Measurements from ENCODE around the gene AGRN.

AGRN gene

GRCh38 chr1:1063261-1063944 lies 43.5 kb downstream of the AGRN start:
- in situ Hi-C loops (cut with HindIII; ENCODE audit: low sequenced_read_pairs) = no loop called here

GRCh38 chr1:1063945-1064831 lies 44.3 kb downstream of the AGRN start:
- in situ Hi-C loops (cut with HindIII; ENCODE audit: low sequenced_read_pairs) = no loop called here

- in situ Hi-C loops (cut with HindIII; ENCODE audit: low sequenced_read_pairs) = loop anchor here (5.0 kb wide), 1 partner anchor 63 kb away; the partner anchor contains the start of gene HES4
Observed at GRCh38 chr1:1065265-1065939, 45.5 kb downstream of the AGRN start.

- in situ Hi-C loops (cut with HindIII; ENCODE audit: low sequenced_read_pairs) = loop anchor here (5.0 kb wide), 1 partner anchor 64 kb away; the partner anchor contains the start of gene HES4
Observed at GRCh38 chr1:1065940-1066304, 46.0 kb downstream of the AGRN start.

GRCh38 chr1:1066403-1067283 lies 46.7 kb downstream of the AGRN start:
- in situ Hi-C loops (cut with HindIII; ENCODE audit: low sequenced_read_pairs) = loop anchor here (5.0 kb wide), 1 partner anchor 64 kb away; the partner anchor contains the start of gene HES4

GRCh38 chr1:1067284-1067859 lies 47.5 kb downstream of the AGRN start:
- in situ Hi-C loops (cut with HindIII; ENCODE audit: low sequenced_read_pairs) = loop anchor here (5.0 kb wide), 1 partner anchor 65 kb away; the partner anchor contains the start of gene HES4

GRCh38 chr1:1067860-1068516 lies 48.1 kb downstream of the AGRN start:
- in situ Hi-C loops (cut with HindIII; ENCODE audit: low sequenced_read_pairs) = loop anchor here (5.0 kb wide), 1 partner anchor 66 kb away; the partner anchor contains the start of gene HES4

GRCh38 chr1:1068517-1069055 lies 48.7 kb downstream of the AGRN start:
- in situ Hi-C loops (cut with HindIII; ENCODE audit: low sequenced_read_pairs) = loop anchor here (5.0 kb wide), 1 partner anchor 66 kb away; the partner anchor contains the start of gene HES4

GRCh38 chr1:1069056-1069710 lies 49.3 kb downstream of the AGRN start:
- in situ Hi-C loops (cut with HindIII; ENCODE audit: low sequenced_read_pairs) = loop anchor here (5.0 kb wide), 1 partner anchor 67 kb away; the partner anchor contains the start of gene HES4

GRCh38 chr1:1069711-1070676 lies 50.1 kb downstream of the AGRN start:
- in situ Hi-C loops (cut with HindIII; ENCODE audit: low sequenced_read_pairs) = loop anchor here (5.0 kb wide), 1 partner anchor 68 kb away; the partner anchor contains the start of gene HES4

- in situ Hi-C loops (cut with HindIII; ENCODE audit: low sequenced_read_pairs) = no loop called here
Observed at GRCh38 chr1:1071486-1072298, 51.8 kb downstream of the AGRN start.

GRCh38 chr1:1072299-1072848 lies 52.5 kb downstream of the AGRN start:
- in situ Hi-C loops (cut with HindIII; ENCODE audit: low sequenced_read_pairs) = no loop called here

- in situ Hi-C loops (cut with HindIII; ENCODE audit: low sequenced_read_pairs) = no loop called here
Observed at GRCh38 chr1:1072849-1073742, 53.2 kb downstream of the AGRN start.

- in situ Hi-C loops (cut with HindIII; ENCODE audit: low sequenced_read_pairs) = no loop called here
Observed at GRCh38 chr1:1073743-1074587, 54.0 kb downstream of the AGRN start, which contains the start of gene RNF223. TSS of gene RNF223 (minus strand) at chr1:1074306. CDS start at chr1:1072566, 1,740 bp downstream.

Measured in endothelial cell of hepatic sinusoid (primary cell).